ENCODE measurements around the gene SHMT1.

GRCh38 chr17:18322522-18322921, 40.8 kb downstream of the SHMT1 start:
- no peak for TF ChIP-seq POLR2A (IDR thresholded peaks at IDR 0.05; ENCODE audit: low read depth, low read length)
- no peak for TF ChIP-seq POLR2AphosphoS5 (IDR thresholded peaks at IDR 0.05; ENCODE audit: low read depth, low read length)
- TF ChIP-seq TAF1 (IDR thresholded peaks at IDR 0.05; ENCODE audit: borderline replicate concordance, low read depth, low read length), result no peak

Data from GM12892 (cell line).